ENCODE measurements around the gene REXO5.

The REXO5 gene

DNA sequence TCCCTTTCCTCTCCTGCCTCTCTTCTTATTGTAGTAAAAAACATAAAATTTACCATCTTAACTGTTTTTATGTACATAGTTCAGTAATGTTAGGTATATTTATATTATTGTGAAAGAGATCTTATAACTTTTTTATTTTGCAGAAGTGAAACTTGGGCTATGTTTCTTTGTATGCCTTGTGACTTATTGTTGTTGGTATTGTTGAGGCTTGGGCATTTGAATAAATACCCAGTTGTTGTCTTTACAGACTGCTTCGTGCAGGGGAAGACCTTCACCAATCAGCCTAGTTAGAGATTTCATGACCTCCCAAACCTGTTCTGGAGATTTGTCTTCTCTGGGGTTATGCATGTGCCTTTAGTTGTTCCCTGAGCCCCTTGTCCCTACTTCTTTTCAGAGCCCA lies 31.9 kb downstream of the REXO5 start:
- no peak for TF ChIP-seq PATZ1 (CRISPR knock-in tag; IDR thresholded peaks at IDR 0.05; ENCODE audit: borderline replicate concordance)
- no peak for TF ChIP-seq BACH2 (CRISPR knock-in tag; IDR thresholded peaks at IDR 0.05; ENCODE audit: borderline replicate concordance)
- TF ChIP-seq, protein P1, sequence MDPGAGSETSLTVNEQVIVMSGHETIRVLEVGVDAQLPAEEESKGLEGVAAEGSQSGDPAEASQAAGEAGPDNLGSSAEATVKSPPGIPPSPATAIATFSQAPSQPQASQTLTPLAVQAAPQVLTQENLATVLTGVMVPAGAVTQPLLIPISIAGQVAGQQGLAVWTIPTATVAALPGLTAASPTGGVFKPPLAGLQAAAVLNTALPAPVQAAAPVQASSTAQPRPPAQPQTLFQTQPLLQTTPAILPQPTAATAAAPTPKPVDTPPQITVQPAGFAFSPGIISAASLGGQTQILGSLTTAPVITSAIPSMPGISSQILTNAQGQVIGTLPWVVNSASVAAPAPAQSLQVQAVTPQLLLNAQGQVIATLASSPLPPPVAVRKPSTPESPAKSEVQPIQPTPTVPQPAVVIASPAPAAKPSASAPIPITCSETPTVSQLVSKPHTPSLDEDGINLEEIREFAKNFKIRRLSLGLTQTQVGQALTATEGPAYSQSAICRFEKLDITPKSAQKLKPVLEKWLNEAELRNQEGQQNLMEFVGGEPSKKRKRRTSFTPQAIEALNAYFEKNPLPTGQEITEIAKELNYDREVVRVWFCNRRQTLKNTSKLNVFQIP (CRISPR knock-in tag; IDR thresholded peaks at IDR 0.05; ENCODE audit: borderline replicate concordance, low read depth), result no peak
- TF ChIP-seq, protein P2, sequence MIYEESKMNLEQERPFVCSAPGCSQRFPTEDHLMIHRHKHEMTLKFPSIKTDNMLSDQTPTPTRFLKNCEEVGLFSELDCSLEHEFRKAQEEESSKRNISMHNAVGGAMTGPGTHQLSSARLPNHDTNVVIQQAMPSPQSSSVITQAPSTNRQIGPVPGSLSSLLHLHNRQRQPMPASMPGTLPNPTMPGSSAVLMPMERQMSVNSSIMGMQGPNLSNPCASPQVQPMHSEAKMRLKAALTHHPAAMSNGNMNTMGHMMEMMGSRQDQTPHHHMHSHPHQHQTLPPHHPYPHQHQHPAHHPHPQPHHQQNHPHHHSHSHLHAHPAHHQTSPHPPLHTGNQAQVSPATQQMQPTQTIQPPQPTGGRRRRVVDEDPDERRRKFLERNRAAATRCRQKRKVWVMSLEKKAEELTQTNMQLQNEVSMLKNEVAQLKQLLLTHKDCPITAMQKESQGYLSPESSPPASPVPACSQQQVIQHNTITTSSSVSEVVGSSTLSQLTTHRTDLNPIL (CRISPR knock-in tag; IDR thresholded peaks at IDR 0.05; ENCODE audit: low read depth), result no peak
- TF ChIP-seq ESRRG (CRISPR knock-in tag; IDR thresholded peaks at IDR 0.05), result no peak
- no peak for TF ChIP-seq CSDC2 (CRISPR knock-in tag; IDR thresholded peaks at IDR 0.05)
- no peak for TF ChIP-seq RARB (CRISPR knock-in tag; IDR thresholded peaks at IDR 0.05)
- TF ChIP-seq TOX (CRISPR knock-in tag; IDR thresholded peaks at IDR 0.05; ENCODE audit: borderline replicate concordance), result no peak
- no peak for TF ChIP-seq ZC3H10 (CRISPR knock-in tag; IDR thresholded peaks at IDR 0.05)
- no peak for TF ChIP-seq TSHZ2 (CRISPR knock-in tag; IDR thresholded peaks at IDR 0.05)
- TF ChIP-seq ZNF8 (CRISPR knock-in tag; IDR thresholded peaks at IDR 0.05), result no peak
- no peak for TF ChIP-seq OSR1 (CRISPR knock-in tag; IDR thresholded peaks at IDR 0.05)
- no peak for TF ChIP-seq ZFP30 (CRISPR knock-in tag; IDR thresholded peaks at IDR 0.05)
- no peak for TF ChIP-seq CSRNP3 (CRISPR knock-in tag; IDR thresholded peaks at IDR 0.05)
- no peak for TF ChIP-seq ZNF565 (CRISPR knock-in tag; conservative IDR thresholded peaks at IDR 0.05; ENCODE audit: low read depth)
- no peak for TF ChIP-seq SNAI2 (CRISPR knock-in tag; IDR thresholded peaks at IDR 0.05)
- no peak for TF ChIP-seq ZFP3 (CRISPR knock-in tag; IDR thresholded peaks at IDR 0.05)
- no peak for TF ChIP-seq GLIS3 (CRISPR knock-in tag; IDR thresholded peaks at IDR 0.05)
- ATAC-seq, result no peak

DNA sequence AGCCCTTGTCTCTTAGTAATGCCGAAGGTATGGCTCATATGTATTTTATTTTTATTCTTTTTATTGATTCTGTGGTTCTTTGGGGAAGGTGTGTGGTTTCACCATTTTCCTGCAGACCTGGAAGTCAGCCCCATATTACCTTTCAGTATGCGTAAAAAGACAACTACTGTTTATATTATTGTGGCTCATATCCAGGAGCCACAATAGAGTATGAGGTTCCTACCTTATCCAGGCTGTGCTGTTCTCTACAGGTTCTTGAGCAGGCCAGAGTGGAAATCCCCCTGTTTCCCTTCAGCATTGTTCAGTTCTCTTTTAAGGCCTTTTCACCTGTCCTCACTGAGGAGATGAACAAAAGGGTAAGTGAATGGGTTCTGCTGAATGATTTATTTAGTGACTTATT lies 33.2 kb downstream of the REXO5 start:
- ATAC-seq, result no peak

GRCh38 chr16:20844054-20844453 lies 37.7 kb downstream of the REXO5 start:
- no peak for ATAC-seq
- TF ChIP-seq BACH2 (CRISPR knock-in tag; IDR thresholded peaks at IDR 0.05; ENCODE audit: borderline replicate concordance), result no peak
- TF ChIP-seq TOX (CRISPR knock-in tag; IDR thresholded peaks at IDR 0.05; ENCODE audit: borderline replicate concordance), result no peak
- TF ChIP-seq, protein P1 (CRISPR knock-in tag; IDR thresholded peaks at IDR 0.05; ENCODE audit: borderline replicate concordance, low read depth), result no peak
- TF ChIP-seq SNAI2 (CRISPR knock-in tag; IDR thresholded peaks at IDR 0.05), result no peak
- no peak for TF ChIP-seq PATZ1 (CRISPR knock-in tag; IDR thresholded peaks at IDR 0.05; ENCODE audit: borderline replicate concordance)
- TF ChIP-seq RARB (CRISPR knock-in tag; IDR thresholded peaks at IDR 0.05), result no peak
- no peak for TF ChIP-seq TCF4 (CRISPR knock-in tag; IDR thresholded peaks at IDR 0.05; ENCODE audit: borderline replicate concordance)
- no peak for TF ChIP-seq CSDC2 (CRISPR knock-in tag; IDR thresholded peaks at IDR 0.05)
- TF ChIP-seq OSR1 (CRISPR knock-in tag; IDR thresholded peaks at IDR 0.05), result no peak
- no peak for TF ChIP-seq CSRNP3 (CRISPR knock-in tag; IDR thresholded peaks at IDR 0.05)
- no peak for TF ChIP-seq GLIS3 (CRISPR knock-in tag; IDR thresholded peaks at IDR 0.05)
- no peak for TF ChIP-seq PPARA (CRISPR knock-in tag; IDR thresholded peaks at IDR 0.05; ENCODE audit: borderline replicate concordance)
- no peak for TF ChIP-seq ISL1 (CRISPR knock-in tag; IDR thresholded peaks at IDR 0.05)
- no peak for TF ChIP-seq ZFP30 (CRISPR knock-in tag; IDR thresholded peaks at IDR 0.05)
- no peak for TF ChIP-seq ESRRG (CRISPR knock-in tag; IDR thresholded peaks at IDR 0.05)

More for the DNA sequence above, 33.2 kb downstream of the REXO5 start:
- no peak for TF ChIP-seq BACH2 (CRISPR knock-in tag; IDR thresholded peaks at IDR 0.05; ENCODE audit: borderline replicate concordance)
- TF ChIP-seq GLIS3 (CRISPR knock-in tag; IDR thresholded peaks at IDR 0.05), result no peak
- no peak for TF ChIP-seq TCF4 (CRISPR knock-in tag; IDR thresholded peaks at IDR 0.05; ENCODE audit: borderline replicate concordance)
- no peak for TF ChIP-seq OSR1 (CRISPR knock-in tag; IDR thresholded peaks at IDR 0.05)
- no peak for TF ChIP-seq TOX (CRISPR knock-in tag; IDR thresholded peaks at IDR 0.05; ENCODE audit: borderline replicate concordance)
- TF ChIP-seq PPARA (CRISPR knock-in tag; IDR thresholded peaks at IDR 0.05; ENCODE audit: borderline replicate concordance), result no peak
- no peak for TF ChIP-seq ARNTL (CRISPR knock-in tag; IDR thresholded peaks at IDR 0.05; ENCODE audit: borderline replicate concordance, low read depth)

All from SK-N-SH treated with all-trans-retinoic acid at 6 μM for 48 hours (cell line).